ENCODE measurements around the gene CLEC9A. TPM values are rescaled to one million over a fixed set of nuclear protein-coding genes. Genes with fewer than 3 reads are reported as not detected.

Gene CLEC9A
- total RNA-seq, 2 experiments from 2014 or later, result not detected

DNA sequence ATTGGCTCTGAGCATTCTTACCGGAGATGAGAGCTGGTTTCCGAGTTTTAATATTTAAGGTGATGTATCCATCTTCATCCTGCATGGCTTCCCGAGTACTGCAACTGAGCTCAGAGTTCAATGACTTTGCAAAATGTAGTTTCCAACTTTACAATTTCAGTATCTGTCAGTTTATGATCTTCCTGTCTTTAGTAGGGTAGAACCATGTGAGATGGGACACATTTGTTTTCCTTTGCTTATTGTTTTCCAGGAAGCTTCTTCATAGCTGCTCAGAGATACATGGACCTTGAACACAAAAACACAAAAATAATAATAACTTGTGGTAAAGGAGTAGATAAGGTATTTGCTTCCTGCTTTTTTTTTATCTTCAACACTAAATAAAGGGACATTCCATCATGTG, 31.5 kb upstream of the CLEC9A start, which contains the start of gene CLEC1B:
CLEC1B (minus strand) TSS at position 106 of the 400 bp plus-strand sequence; CDS start at position 85, 21 bp downstream.
- POLR2A ChIA-PET, result interaction anchor here (0.7 to 0.9 kb wide), 2 partner anchors 50 to 1496 kb away, joined by 3 read pairs; no protein-coding TSS in a partner anchor
- Histone ChIP-seq H4K20me1 (ENCODE audit: insufficient read depth, low read length) (no peaks in the 10 kb centered on the region), H3K4me1 (ENCODE audit: insufficient read depth, low read length, poor library complexity, severe bottlenecking) (no peaks in the 10 kb centered on the region), H3K4me3 (ENCODE audit: low read depth, low read length, poor library complexity, severe bottlenecking) (no peak within 1 kb of the TSS), H3K9me3 (ENCODE audit: low read length) (no peaks in the 10 kb centered on the region), H3K27ac (ENCODE audit: low read depth, low read length, poor library complexity, severe bottlenecking) (no peak within 1 kb of the TSS), H2AFZ (ENCODE audit: low read length) (no peak within 1 kb of the TSS), H3K79me2 (ENCODE audit: insufficient read depth, low read depth, low read length) (no peaks in the 10 kb centered on the region), H3K9me2 (ENCODE audit: insufficient read depth, low read length) (no peaks in the 10 kb centered on the region), H3K4me2 (ENCODE audit: low read length) (no peak within 1 kb of the TSS), H3K36me3 (ENCODE audit: insufficient read depth, low read length) (no peaks in the 10 kb centered on the region)
- intact Hi-C loops (cut with micrococcal nuclease; ENCODE audit: unreplicated experiment), result loop anchor here (2.0 kb wide), 1 partner anchor 40 kb away; no protein-coding TSS in a partner anchor
- TF ChIP-seq, protein P1, sequence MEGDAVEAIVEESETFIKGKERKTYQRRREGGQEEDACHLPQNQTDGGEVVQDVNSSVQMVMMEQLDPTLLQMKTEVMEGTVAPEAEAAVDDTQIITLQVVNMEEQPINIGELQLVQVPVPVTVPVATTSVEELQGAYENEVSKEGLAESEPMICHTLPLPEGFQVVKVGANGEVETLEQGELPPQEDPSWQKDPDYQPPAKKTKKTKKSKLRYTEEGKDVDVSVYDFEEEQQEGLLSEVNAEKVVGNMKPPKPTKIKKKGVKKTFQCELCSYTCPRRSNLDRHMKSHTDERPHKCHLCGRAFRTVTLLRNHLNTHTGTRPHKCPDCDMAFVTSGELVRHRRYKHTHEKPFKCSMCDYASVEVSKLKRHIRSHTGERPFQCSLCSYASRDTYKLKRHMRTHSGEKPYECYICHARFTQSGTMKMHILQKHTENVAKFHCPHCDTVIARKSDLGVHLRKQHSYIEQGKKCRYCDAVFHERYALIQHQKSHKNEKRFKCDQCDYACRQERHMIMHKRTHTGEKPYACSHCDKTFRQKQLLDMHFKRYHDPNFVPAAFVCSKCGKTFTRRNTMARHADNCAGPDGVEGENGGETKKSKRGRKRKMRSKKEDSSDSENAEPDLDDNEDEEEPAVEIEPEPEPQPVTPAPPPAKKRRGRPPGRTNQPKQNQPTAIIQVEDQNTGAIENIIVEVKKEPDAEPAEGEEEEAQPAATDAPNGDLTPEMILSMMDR (conservative IDR thresholded peaks at IDR 0.05; ENCODE audit: low read length), result no peak
- no peak for TF ChIP-seq EZH2phosphoT487 (IDR thresholded peaks at IDR 0.05; ENCODE audit: borderline replicate concordance, low read depth, low read length)
- DNase-seq (ENCODE audit: low spot score), result no peak
- BruUV-seq (replicated peaks), result no TSS peak
- CTCF ChIA-PET (ENCODE audit: unreplicated experiment), result interaction anchor here (0.5 kb wide), 1 partner anchor 90 kb away, joined by 3 read pairs; no protein-coding TSS in a partner anchor

- Histone ChIP-seq H3K4me3 (ENCODE audit: low read depth, low read length, poor library complexity, severe bottlenecking) (no peak overlapping the region), H3K9me3 (ENCODE audit: low read length) (no peaks in the 10 kb centered on the region), H3K27ac (ENCODE audit: low read depth, low read length, poor library complexity, severe bottlenecking) (no peak overlapping the region), H2AFZ (ENCODE audit: low read length) (no peak overlapping the region), H3K9me2 (ENCODE audit: insufficient read depth, low read length) (no peaks in the 10 kb centered on the region), H3K36me3 (ENCODE audit: insufficient read depth, low read length) (no peaks in the 10 kb centered on the region), H3K4me1 (ENCODE audit: insufficient read depth, low read length, poor library complexity, severe bottlenecking) (no peaks in the 10 kb centered on the region), H3K4me2 (ENCODE audit: low read length) (no peak overlapping the region), H4K20me1 (ENCODE audit: insufficient read depth, low read length) (no peaks in the 10 kb centered on the region), H3K79me2 (ENCODE audit: insufficient read depth, low read depth, low read length) (no peaks in the 10 kb centered on the region)
- intact Hi-C loops (cut with micrococcal nuclease; ENCODE audit: unreplicated experiment), result no loop called here
- no peak for DNase-seq (ENCODE audit: low spot score)
- ChIA-PET POLR2A (interaction anchor here (0.6 to 1.1 kb wide), 4 partner anchors 11 to 1155 kb away, joined by 5 to 10 read pairs (median 6); no protein-coding TSS in a partner anchor), CTCF (ENCODE audit: unreplicated experiment) (no interaction called here)
- BruUV-seq (replicated peaks), result no TSS peak
- no peak for TF ChIP-seq EZH2phosphoT487 (IDR thresholded peaks at IDR 0.05; ENCODE audit: borderline replicate concordance, low read depth, low read length)
- TF ChIP-seq, protein P1 (conservative IDR thresholded peaks at IDR 0.05; ENCODE audit: low read length), result no peak
These were observed 29.2 kb upstream of the CLEC9A start for GRCh38 chr12:10001171-10001776.

Measured in OCI-LY7 (cell line).